GM19099 (cell line): ENCODE data around the gene SPATA7.

Source experiments
- POLR2A ChIP-seq: IDR thresholded peaks from 3 replicates; pipeline ENCODE4 v1.6.1; 2011; ENCODE audit warnings: low read depth; ENCODE audit not compliant: insufficient read length; ENCODE audit errors: extremely low read depth

SPATA7 gene

GRCh38 chr14:88386256-88386794, 868 bp downstream of the SPATA7 start:
- no peak for TF ChIP-seq POLR2A

- no peak for TF ChIP-seq POLR2A
Observed at GRCh38 chr14:88388741-88389282, 3.4 kb downstream of the SPATA7 start.

- TF ChIP-seq POLR2A, result no peak
Observed at GRCh38 chr14:88392609-88393008, 7.2 kb downstream of the SPATA7 start.

- TF ChIP-seq POLR2A, result no peak
Observed at GRCh38 chr14:88411039-88411438, 25.6 kb downstream of the SPATA7 start.

GRCh38 chr14:88417594-88417993, 32.1 kb downstream of the SPATA7 start:
- no peak for TF ChIP-seq POLR2A

- no peak for TF ChIP-seq POLR2A
Observed at GRCh38 chr14:88420187-88420586, 34.7 kb downstream of the SPATA7 start.

- no peak for TF ChIP-seq POLR2A
Observed at GRCh38 chr14:88421286-88421685, 35.8 kb downstream of the SPATA7 start.

- no peak for TF ChIP-seq POLR2A
Observed at GRCh38 chr14:88422047-88422446, 36.6 kb downstream of the SPATA7 start.

- no peak for TF ChIP-seq POLR2A
Observed at GRCh38 chr14:88422919-88423650, 37.6 kb downstream of the SPATA7 start.

- TF ChIP-seq POLR2A, result no peak
Observed at GRCh38 chr14:88424573-88424972, 39.1 kb downstream of the SPATA7 start.

GRCh38 chr14:88426271-88426670, 40.8 kb downstream of the SPATA7 start:
- TF ChIP-seq POLR2A, result no peak

- TF ChIP-seq POLR2A, result no peak
Observed at GRCh38 chr14:88430976-88431375, 45.5 kb downstream of the SPATA7 start.

- no peak for TF ChIP-seq POLR2A
Observed at GRCh38 chr14:88437658-88438057, 52.2 kb downstream of the SPATA7 start.

- no peak for TF ChIP-seq POLR2A
Observed at GRCh38 chr14:88439088-88439487, 53.6 kb downstream of the SPATA7 start.

- no peak for TF ChIP-seq POLR2A
Observed at GRCh38 chr14:88452231-88452630, 66.8 kb downstream of the SPATA7 start.

- TF ChIP-seq POLR2A, result no peak
Observed at GRCh38 chr14:88454886-88455285, 69.4 kb downstream of the SPATA7 start.
